Thoracic aorta (tissue), 2 donors: Measurements from ENCODE around the gene MGAT4D. TPM values are rescaled to one million over a fixed set of nuclear protein-coding genes. Genes with fewer than 3 reads are reported as not detected.

Experiments
- ATAC-seq: fragments of 150-250 bp; one replicate; pipeline ENCODE4 v1.8.0; 2017; ENCODE audit warnings: low read depth; ENCODE audit not compliant: insufficient number of reproducible peaks, low FRiP score
- DNase-seq: peaks from one replicate; pipeline ENCODE4 v3.0.0-alpha.2; 2020; ENCODE audit warnings: low spot score
- H3K27ac ChIP-seq, 2 donors: fragments of 200-600 bp; sonication (generic); 1 replicate in 1 of 2; 2 replicates in 1 of 2; pipeline ENCODE4 v1.5.1; 2016; ENCODE audit warnings: mild to moderate bottlenecking in 2 of 2, moderate library complexity in 2 of 2
- H3K27me3 ChIP-seq: fragments of 200-600 bp; sonication (generic); replicated peaks from 2 replicates; pipeline ENCODE4 v1.6.0; 2016; ENCODE audit warnings: mild to moderate bottlenecking; ENCODE audit not compliant: insufficient read depth
- H3K36me3 ChIP-seq: fragments of 200-600 bp; sonication (generic); one replicate; pipeline ENCODE4 v1.5.1; 2016
- H3K4me1 ChIP-seq, 2 donors: fragments of 200-600 bp; sonication (generic); 1 replicate in 1 of 2; 2 replicates in 1 of 2; pipeline versions ENCODE4 v1.5.1 to v1.6.0; 2016; ENCODE audit warnings: low read depth in 2 of 2, mild to moderate bottlenecking in 1 of 2; ENCODE audit not compliant: control insufficient read depth in 1 of 2
- H3K4me3 ChIP-seq: fragments of 200-600 bp; sonication (generic); 2 replicates; pipeline ENCODE4 v1.5.1; 2016; ENCODE audit warnings: mild to moderate bottlenecking
- H3K9me3 ChIP-seq: fragments of 200-600 bp; sonication (generic); 2 replicates; pipeline ENCODE4 v1.5.1; 2016
- CTCF ChIP-seq: fragments of 200-600 bp; sonication (generic); IDR thresholded peaks from one replicate; pipeline ENCODE4 v1.5.1; 2019; ENCODE audit warnings: antibody characterized with exemption
- total RNA-seq, 2 donors: library from RNA; depleted of rRNA; stranded (reverse); fragments of >200 nt; gene quantifications; one replicate each; pipeline versions ENCODE4 v1.1.0 to v1.2.3, GENCODE V29; 2016

MGAT4D gene
- total RNA-seq, 2 donors from 2014 or later, result not detected

GRCh38 chr4:140408974-140409373 lies 89.1 kb downstream of the MGAT4D start:
- TF ChIP-seq CTCF, result no peak
- DNase-seq (no peak), ATAC-seq (no peak)
- Histone ChIP-seq H3K4me1 (no peaks in the 10 kb centered on the region), H3K9me3 (no peaks in the 10 kb centered on the region), H3K27ac (no peak overlapping the region), H3K4me3 (no peak overlapping the region), H3K27me3 (no peaks in the 10 kb centered on the region), H3K36me3 (no peaks in the 10 kb centered on the region)

- no peak for DNase-seq
- no peak for TF ChIP-seq CTCF
- no peaks in the 10 kb centered on the region for H3K9me3 ChIP-seq
- no peaks in the 10 kb centered on the region for H3K27me3 ChIP-seq
- no peaks in the 10 kb centered on the region for H3K36me3 ChIP-seq
- no peak overlapping the region for H3K4me3 ChIP-seq
- H3K27ac ChIP-seq, result no peak overlapping the region
- no peaks in the 10 kb centered on the region for H3K4me1 ChIP-seq
- ATAC-seq, result no peak
Observed at GRCh38 chr4:140406292-140406691, 91.8 kb downstream of the MGAT4D start.

GRCh38 chr4:140400111-140400510 lies 98.0 kb downstream of the MGAT4D start:
- H3K36me3 ChIP-seq, result no peaks in the 10 kb centered on the region
- no peak for TF ChIP-seq CTCF

GRCh38 chr4:140395668-140396067 lies 102.4 kb downstream of the MGAT4D start:
- no peaks in the 10 kb centered on the region for H3K9me3 ChIP-seq
- H3K4me3 ChIP-seq, result no peak overlapping the region
- no peaks in the 10 kb centered on the region for H3K4me1 ChIP-seq
- no peak for TF ChIP-seq CTCF
- no peaks in the 10 kb centered on the region for H3K36me3 ChIP-seq
- no peak overlapping the region for H3K27ac ChIP-seq
- ATAC-seq (no peak), DNase-seq (no peak)
- H3K27me3 ChIP-seq, result no peaks in the 10 kb centered on the region

More at GRCh38 chr4:140400111-140400510, 98.0 kb downstream of the MGAT4D start:
- ATAC-seq (no peak), DNase-seq (no peak)
- no peaks in the 10 kb centered on the region for H3K27me3 ChIP-seq
- no peaks in the 10 kb centered on the region for H3K4me1 ChIP-seq
- H3K27ac ChIP-seq, result no peak overlapping the region
- H3K9me3 ChIP-seq, result no peaks in the 10 kb centered on the region
- no peak overlapping the region for H3K4me3 ChIP-seq

Other genes with a start within 250 kb of the MGAT4D start
- 10 to 100 TPM; 32.0 to 34.4 TPM for gene SCOC, start 124.6 kb downstream of the MGAT4D start, total RNA-seq
- under 1 TPM in 1 of 2 donors, not detected in 1; 0.21 TPM for gene CLGN, start 70.6 kb downstream of the MGAT4D start, total RNA-seq
- 10 to 100 TPM; 22.3 to 26.1 TPM for gene ELMOD2, start 25.9 kb upstream of the MGAT4D start, total RNA-seq
- gene UCP1, start 70.7 kb upstream of the MGAT4D start, total RNA-seq, result not detected